HepG2 (cell line): Measurements from ENCODE around the gene DNTTIP2. TPM values are rescaled to one million over a fixed set of nuclear protein-coding genes. Genes with fewer than 3 reads are reported as not detected.

Experiments
- ARID5B ChIP-seq: IDR thresholded peaks from 2 replicates; pipeline ENCODE4 v1.4.0; 2020; ENCODE audit warnings: mild to moderate bottlenecking, missing genetic modification reagents
- MAX ChIP-seq: IDR thresholded peaks from 2 replicates; pipeline ENCODE4 v1.6.1; 2012; ENCODE audit warnings: inconsistent platforms
- MEIS1 ChIP-seq: sonication (generic); formaldehyde crosslinking; IDR thresholded peaks from 2 replicates; pipeline ENCODE4 v1.9.0; 2021; ENCODE audit warnings: mild to moderate bottlenecking, missing genetic modification reagents, moderate library complexity, borderline replicate concordance
- PHB2 ChIP-seq: fragments of 450-650 bp; IDR thresholded peaks from 2 replicates; pipeline ENCODE4 v1.6.1; 2018; ENCODE audit not compliant: partially characterized antibody
- RBAK ChIP-seq: sonication (generic); formaldehyde crosslinking; IDR thresholded peaks from 2 replicates; pipeline ENCODE4 v1.5.1; 2020; ENCODE audit warnings: mild to moderate bottlenecking, missing genetic modification reagents
- ZBED4 ChIP-seq: sonication (generic); formaldehyde crosslinking; IDR thresholded peaks from 2 replicates; pipeline ENCODE4 v1.4.0; 2020; ENCODE audit warnings: missing genetic modification reagents, borderline replicate concordance
- ZBTB1 ChIP-seq: sonication (generic); formaldehyde crosslinking; IDR thresholded peaks from 2 replicates; pipeline ENCODE4 v1.4.0; 2020; ENCODE audit warnings: missing genetic modification reagents, borderline replicate concordance
- ZNF180 ChIP-seq: sonication (generic); formaldehyde crosslinking; IDR thresholded peaks from 2 replicates; pipeline ENCODE4 v1.4.0; 2020; ENCODE audit warnings: low read depth, missing genetic modification reagents, borderline replicate concordance
- ZNF281 ChIP-seq: sonication (generic); formaldehyde crosslinking; IDR thresholded peaks from 2 replicates; pipeline ENCODE4 v1.4.0; 2020; ENCODE audit warnings: missing genetic modification reagents, borderline replicate concordance
- ZNF646 ChIP-seq: sonication (generic); formaldehyde crosslinking; IDR thresholded peaks from 2 replicates; pipeline ENCODE4 v1.9.0; 2021; ENCODE audit warnings: mild to moderate bottlenecking, missing genetic modification reagents
- polyA plus RNA-seq, 8 experiments: library from polyadenylated mRNA; depleted of rRNA in 3 of 8; stranded (reverse) in 7 of 8; unstranded in 1 of 8; fragments of >200 nt; fragmentation: Illumina TruSeq in 4 of 8; extraction: Trizol in 4 of 8; gene quantifications; 2 replicates each; pipeline versions ENCODE4 v1.2.1 to v1.2.3, GENCODE V29; 2011 to 2016; ENCODE audit warnings: low read depth in 4 of 8, missing spikeins in 1 of 8, mixed read lengths in 1 of 8; ENCODE audit not compliant: insufficient read depth in 1 of 8
- total RNA-seq, 5 experiments: library from RNA; depleted of rRNA; stranded (reverse); fragments of >200 nt; fragmentation: Illumina TruSeq; extraction: Trizol; gene quantifications; 2 replicates each; pipeline ENCODE4 v1.2.3, GENCODE V29; 2016; ENCODE audit warnings: low read depth in 1 of 5

DNTTIP2 gene
- total and polyA plus RNA-seq, 2 of the 13 experiments (the other 11 are each of a cell fraction or from before 2014, with no cell fraction given), result 11.4 to 63.3 TPM

GRCh38 chr1:93827633-93828366 is 51.2 kb downstream of the DNTTIP2 start (continued):
- TF ChIP-seq ARID5B (CRISPR knock-in tag) (peak; percentile 96), ZBED4 (no peak; the same call in 1 of the 2 replicates), ZNF281 (CRISPR knock-in tag) (peak; percentile 56; the same call in 1 of the 2 replicates), ZNF646 (CRISPR knock-in tag) (no peak), MAX (peak; percentile 77), ZBTB1 (CRISPR knock-in tag) (no peak), PHB2 (no peak), RBAK (CRISPR knock-in tag) (no peak), ZNF180 (CRISPR knock-in tag) (no peak), MEIS1 (no peak)
